OCI-LY7 (cell line): ENCODE measurements around the gene SLC43A1.

Experiments used
- EZH2phosphoT487 ChIP-seq: fragments of 200-600 bp; sonication (generic); IDR thresholded peaks from 2 replicates; pipeline ENCODE4 v1.6.1; 2018; ENCODE audit warnings: low read depth, borderline replicate concordance, mild to moderate bottlenecking, mixed run types, antibody characterized with exemption, low read length, moderate library complexity, mixed read lengths
- TF ChIP-seq, protein P1 (sequence below): fragments of 200-600 bp; sonication (generic); conservative IDR thresholded peaks from 2 replicates; pipeline ENCODE4 v1.5.1; 2014; ENCODE audit warnings: mild to moderate bottlenecking, antibody characterized with exemption, low read length, moderate library complexity, mixed read lengths

DNA sequence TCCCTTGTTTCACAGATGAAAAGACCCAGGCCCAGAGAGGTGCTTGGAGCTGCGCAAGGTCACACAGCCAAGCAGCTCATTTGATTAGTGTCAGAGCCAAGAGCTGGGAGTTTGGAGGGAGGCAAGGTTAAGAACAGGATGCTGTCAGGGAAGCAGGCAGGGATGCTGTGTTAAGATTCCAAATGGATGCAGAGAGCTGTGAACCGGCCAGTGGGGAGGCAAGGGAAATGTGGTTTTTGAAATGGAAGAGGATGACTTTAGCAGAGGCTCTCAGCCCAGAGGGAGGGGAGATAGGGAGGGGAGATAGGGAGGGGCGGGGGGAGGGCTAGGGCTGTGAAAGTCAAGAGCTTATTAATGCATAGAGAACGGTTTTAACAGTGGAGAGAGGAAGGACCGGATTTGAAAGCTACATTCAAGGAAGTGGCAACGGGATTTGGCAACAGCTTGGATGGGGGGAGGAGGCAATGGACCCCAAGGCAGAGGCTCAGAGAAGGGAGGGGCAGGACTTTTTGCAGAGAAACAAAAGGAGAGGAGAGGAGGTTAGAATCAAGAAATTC is 42.1 kb downstream of the SLC43A1 start:
- TF ChIP-seq, protein P1, sequence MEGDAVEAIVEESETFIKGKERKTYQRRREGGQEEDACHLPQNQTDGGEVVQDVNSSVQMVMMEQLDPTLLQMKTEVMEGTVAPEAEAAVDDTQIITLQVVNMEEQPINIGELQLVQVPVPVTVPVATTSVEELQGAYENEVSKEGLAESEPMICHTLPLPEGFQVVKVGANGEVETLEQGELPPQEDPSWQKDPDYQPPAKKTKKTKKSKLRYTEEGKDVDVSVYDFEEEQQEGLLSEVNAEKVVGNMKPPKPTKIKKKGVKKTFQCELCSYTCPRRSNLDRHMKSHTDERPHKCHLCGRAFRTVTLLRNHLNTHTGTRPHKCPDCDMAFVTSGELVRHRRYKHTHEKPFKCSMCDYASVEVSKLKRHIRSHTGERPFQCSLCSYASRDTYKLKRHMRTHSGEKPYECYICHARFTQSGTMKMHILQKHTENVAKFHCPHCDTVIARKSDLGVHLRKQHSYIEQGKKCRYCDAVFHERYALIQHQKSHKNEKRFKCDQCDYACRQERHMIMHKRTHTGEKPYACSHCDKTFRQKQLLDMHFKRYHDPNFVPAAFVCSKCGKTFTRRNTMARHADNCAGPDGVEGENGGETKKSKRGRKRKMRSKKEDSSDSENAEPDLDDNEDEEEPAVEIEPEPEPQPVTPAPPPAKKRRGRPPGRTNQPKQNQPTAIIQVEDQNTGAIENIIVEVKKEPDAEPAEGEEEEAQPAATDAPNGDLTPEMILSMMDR = no peak
- TF ChIP-seq EZH2phosphoT487 = no peak
